Activated CD4-positive, alpha-beta T cell treated with anti-CD3 and anti-CD28 coated beads, Interleukin-2, amount 50 U/mL, for 16 hours (primary cell): Measurements from ENCODE around the gene SDHD.
"Not testable (repeated sequence)": the region's sequence is repeated elsewhere in the genome, so short reads cannot be mapped to it uniquely, and the experiment has no call there.

Experiments used
- DNase-seq: peaks from one replicate; pipeline ENCODE4 v3.0.0-alpha.2; 2020

Gene SDHD

DNA sequence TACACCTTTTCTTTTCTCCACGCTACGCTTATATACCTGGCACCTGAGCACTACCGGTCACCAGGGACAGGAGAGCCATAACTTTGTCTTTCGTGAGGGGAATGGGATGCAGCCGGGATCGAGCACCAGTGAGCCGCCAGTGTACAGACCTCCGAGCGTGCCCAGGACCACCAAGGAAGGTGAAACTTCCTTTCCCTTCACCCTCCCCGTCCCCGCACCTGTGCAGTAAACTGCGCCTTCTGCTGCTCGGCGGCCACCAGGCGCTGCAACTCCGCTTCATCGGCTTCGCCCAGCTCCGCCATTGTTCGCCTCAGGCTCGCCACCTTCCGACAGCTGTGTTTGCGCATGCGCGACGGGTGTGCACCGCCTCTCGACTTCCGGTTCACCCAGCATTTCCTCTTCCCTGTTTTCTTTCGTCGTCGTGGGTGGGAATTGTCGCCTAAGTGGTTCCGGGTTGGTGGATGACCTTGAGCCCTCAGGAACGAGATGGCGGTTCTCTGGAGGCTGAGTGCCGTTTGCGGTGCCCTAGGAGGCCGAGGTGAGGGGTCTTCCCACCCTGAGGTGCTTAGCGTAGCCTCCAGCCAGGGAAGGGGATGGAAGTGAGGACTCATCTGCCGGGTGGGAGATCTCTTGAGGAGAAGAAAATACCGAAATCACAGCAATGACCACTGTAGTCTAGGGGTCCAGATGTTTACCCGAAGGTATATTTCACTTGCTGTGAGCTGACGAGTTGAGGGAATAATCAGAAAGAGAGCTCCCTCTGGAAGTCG, at the start of gene SDHD, which contains the start of gene TIMM8B:
Gene SDHD (plus strand): TSS at position 452 of the 770 bp plus-strand sequence. CDS start 35 bp downstream, at position 487.
Gene TIMM8B (minus strand): TSS at position 335 of the 770 bp plus-strand sequence. CDS start 33 bp downstream, at position 302.
- peak; percentile 97 for DNase-seq

DNA sequence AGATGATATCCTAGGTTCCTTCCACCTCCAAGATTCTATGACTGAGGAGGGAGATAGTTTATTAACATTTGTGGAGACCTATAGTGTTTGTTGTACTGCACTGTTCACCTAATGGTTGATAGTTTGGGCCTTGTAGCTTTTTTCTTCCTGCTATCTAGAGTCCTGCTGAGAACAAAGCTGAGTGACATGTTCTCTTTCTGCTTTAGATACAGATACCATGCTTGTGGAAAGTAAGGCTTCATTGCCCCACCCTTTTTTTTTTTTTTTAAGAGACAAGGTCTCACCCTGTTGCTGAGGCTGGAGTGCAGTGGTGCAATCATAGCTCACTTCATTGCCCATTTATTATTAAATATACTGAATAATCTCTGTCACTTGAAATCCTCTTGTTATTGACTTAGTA, 49.1 kb upstream of the SDHD start:
- no peak for DNase-seq

DNA sequence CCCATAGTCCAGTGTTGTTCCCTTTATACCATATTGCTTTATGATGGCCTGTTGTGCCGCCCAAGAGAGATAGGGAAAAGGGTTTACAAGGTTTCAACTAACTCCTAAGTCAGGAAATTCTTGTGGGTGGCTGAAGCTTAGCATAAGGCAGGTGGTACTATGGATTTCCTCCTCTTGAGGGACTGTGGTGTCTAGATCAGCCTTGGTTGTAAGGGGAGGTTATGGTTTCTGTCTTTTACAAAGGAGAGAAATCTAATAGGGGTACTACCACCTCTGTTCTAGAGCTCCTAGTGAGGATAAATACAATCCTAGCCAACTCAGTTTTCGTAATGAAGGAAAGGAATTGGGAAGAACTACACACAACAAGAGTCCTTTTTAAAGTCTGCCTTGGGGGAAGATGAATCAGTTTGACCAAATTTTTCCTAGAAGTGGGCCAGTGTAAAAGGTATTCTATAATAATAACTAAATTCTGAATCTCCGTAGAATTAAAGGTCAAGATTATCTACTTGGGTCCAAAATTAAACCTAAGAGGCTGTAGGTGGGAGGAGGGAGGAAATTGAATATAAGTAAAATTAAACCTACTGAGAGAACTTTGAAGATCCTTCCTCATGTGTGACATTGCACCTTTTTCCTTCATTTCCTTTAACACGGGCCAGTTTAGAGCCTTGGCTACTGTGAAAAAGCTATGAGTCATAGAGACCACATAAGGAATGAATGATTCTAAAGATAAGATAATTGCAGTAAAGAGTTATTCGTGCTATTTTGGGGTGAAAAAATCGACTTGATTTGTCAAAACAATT, 44.3 kb upstream of the SDHD start:
- DNase-seq, result peak; percentile 7

DNA sequence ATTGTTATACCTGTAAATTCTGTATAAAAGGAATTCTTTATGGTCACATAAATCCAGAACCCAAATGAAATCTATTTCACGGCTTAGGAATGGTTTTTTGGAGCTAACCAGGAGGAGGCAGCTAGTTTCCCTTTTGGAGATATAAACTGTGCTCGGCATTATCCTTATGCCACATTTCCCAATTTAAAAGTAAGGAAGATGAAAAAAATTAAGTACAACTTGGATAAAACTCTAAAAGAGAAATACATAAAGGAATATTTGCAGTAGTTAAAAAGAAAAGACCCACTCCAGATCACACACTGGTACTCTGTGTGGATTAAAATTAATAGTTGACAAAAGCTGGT, 43.7 kb upstream of the SDHD start:
- no peak for DNase-seq

DNA sequence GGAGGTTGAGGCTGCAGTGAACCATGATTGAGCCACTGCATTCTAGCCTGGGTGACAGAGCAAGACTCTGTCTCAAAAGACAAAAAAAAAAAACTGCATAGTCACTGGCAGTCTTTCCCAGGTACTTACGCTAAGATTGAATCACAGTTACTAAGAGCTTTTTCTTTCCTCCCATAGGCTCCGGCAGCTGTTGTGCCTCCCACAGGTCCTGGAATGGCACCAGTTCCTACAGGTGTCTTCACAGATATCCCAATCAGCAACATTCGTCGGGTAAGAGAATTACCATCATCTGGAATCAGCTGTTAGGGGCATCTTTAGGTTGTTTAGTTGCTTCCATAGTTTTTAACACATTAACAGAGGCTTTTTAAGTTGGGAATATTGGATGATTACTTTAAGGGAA, 41.7 kb upstream of the SDHD start:
- no peak for DNase-seq

DNA sequence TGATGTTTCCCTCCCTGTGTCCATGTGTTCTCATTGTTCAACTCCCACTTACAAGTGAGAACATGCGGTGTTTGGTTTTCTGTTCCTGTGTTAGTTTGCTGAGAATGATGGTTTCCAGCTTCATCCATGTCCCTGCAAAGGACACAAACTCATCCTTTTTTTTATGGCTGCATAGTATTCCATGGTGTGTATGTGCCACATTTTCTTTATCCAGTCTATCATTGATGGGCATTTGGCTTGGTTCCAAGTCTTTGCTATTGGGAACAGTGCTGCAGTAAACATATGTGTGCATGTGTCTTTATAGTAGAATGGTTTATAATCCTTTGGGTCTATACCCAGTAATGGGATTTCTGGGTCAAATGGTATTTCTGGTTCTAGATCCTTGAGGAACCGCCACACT, 40.0 kb upstream of the SDHD start:
- not testable (repeated sequence) for DNase-seq

DNA sequence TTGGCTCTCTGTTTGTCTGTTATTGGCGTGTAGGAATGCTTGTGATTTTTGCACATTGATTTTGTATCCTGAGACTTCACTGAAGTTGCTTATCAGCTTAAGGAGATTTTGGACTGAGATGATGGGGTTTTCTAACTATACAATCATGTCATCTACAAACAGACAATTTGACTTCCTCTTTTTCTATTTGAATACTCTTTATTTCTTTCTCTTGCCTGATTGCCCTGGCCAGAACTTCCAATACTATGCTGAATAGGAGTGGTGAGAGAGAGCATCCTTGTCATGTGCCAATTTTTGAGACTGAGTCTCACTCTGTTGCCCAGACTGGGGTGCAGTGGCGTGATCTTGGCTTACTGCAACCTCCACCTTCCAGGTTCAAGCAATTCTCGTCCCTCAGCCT, 38.4 kb upstream of the SDHD start:
- not testable (repeated sequence) for DNase-seq

DNA sequence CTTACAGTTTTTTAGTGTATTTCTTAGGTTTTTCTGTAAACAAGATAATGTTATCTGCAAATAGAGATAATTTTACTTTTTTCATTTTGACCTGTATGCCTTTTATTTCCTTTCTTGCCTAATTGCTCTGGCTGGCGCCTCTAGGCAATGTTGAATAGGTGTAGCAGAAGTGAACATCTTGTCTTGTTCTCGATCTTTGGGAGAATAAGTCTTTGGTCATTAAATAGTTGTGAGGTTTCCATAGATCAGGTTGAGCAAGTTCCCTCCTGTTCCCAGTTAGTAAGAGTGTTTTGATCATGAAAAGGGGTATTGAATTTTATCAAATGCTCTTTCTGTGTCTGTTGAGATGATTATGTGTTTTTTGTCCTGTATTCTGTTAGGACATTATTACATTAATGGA, 36.9 kb upstream of the SDHD start:
- DNase-seq, result no peak

DNA sequence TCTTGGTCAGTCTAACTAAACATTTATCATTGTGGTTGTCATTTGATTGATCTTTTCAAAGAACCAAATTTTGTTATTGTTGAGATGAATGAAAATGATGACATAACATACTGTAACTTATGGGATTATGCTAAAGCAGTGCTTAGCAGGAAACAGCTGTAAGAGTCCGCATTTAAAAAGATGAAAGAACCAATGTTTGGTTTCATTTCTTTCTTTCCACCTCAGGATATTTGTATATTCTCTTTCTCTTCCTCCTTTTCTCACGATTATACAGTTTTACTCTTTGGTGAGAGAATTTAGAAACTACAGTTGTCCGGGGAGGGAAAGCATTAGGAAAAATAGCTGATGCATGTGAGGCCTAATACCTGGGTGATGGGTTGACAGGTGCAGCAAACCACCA, 36.0 kb upstream of the SDHD start:
- DNase-seq, result no peak

DNA sequence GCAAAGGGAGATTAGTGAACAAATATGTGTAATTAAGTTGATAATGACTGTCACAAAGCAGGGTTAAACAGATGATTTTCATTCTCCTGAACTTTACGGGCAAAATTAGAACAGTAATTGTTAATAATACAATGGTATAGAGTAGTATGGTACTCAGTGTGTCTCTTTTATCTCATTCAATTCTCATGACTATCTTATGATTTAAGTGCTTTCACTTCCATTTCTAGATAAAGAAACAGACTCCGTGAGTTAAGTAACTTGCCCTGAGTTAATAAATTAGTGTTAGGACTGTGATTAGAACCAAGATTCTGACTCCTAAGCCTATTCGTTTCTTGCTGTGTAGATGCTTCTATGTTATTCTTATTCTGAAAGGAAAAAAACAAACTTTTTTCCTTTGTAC, 34.9 kb upstream of the SDHD start:
- no peak for DNase-seq

DNA sequence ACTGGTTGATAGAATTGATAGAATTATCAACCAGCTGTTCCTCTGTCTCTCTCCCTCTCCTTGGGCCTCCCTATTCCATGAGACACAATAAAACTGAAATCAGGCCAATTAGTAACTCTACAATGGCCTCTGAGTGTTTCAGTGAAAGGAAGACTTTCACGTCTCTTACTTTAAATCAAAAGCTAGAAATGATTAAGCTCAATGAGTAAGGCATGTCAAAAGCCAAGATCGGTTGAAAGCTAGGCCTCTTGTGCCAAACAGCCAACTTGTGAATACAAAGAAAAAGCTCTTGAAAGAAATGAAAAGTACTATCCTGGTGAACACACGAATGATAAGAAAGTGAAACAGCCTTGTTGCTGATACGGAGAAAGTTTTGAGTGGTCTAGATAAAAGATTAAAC, 29.5 kb upstream of the SDHD start:
- DNase-seq, result peak; percentile 80

DNA sequence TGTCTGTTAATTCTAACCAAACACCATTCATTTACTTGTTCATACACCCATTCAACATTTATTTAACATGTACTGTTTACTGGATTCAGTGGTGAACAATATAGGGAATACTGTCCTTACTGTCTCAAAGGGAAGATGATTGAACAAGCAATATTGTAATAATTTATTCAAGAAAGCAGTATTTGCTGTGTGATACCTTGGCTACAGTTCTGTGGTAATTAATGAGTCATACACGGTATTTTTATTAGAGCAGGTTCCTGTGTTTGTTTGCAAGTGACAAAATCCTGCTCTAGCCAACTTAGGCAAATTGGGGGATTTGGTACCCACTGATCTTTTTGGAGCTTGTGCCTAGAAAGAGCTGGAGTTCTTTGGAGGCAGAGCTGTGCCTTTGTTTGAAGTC, 28.6 kb upstream of the SDHD start:
- DNase-seq, result no peak

DNA sequence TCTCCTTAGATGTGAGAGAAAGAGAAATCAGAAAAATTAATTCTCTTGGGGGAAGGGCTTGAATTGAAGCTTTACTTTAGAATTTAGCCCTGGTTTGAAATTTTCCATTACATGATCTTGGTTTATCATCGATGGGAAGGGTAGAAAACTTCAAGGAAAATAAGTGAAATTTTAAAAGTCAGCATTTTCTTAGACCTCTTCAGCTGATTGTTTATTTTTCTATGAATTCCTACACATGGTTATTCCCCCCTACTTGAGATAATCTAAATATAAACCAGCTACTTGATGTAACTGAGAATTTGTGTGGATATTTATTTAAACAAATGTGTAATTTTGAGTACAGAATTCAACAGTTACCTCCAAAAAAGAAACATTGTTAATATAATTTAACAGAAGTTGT, 23.8 kb upstream of the SDHD start:
- DNase-seq, result no peak

DNA sequence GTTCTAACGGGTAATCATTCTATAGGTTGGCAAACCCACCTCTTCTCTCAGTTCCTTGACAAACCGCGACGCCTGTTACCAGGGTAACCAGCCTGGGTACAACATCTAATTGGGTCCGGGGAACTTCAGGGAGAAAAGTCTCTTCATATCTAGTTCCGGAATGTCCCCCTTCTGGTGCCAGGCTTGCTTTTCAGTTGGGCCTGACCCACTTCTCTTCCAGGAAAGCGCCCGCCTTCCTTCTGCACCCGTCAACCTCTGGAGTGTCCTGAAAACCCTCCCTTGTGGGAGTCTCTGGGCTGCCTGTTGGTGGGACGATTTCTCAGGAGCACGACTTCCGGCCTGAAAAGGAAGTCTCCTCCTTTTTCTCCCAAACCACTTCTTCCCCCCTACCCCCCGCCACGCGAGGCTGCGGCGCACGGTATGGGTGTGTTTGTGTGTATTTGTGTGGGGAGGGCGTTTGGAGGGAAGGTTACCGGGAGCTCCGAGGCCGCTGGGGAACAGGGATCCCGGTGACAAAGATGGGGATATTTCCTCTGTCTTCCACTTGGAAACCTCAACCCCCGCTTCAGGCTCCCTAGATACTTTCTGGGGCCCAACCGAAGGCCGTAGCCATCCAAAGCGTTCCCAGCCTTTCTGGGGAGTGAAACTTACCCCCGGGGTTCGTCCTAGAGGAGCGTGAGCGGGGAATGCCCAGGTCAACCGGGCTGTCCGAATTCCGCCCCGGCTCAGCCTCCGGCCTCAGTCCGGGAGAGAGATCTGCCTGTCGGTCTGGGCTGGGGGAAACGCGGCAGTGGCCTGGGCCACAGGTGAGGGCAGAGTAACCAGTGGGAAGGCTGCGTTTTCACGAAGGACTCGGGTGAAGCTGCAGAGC, 12.5 kb upstream of the SDHD start, which contains the start of the genes NKAPD1 and PIH1D2:
Gene NKAPD1 (plus strand): TSS at position 359 of the 871 bp plus-strand sequence. CDS start 1,276 bp downstream, outside the sequence.
Gene PIH1D2 (minus strand): TSS at position 77 of the 871 bp plus-strand sequence. CDS start 843 bp downstream, outside the sequence.
- DNase-seq, result peak; percentile 80

DNA sequence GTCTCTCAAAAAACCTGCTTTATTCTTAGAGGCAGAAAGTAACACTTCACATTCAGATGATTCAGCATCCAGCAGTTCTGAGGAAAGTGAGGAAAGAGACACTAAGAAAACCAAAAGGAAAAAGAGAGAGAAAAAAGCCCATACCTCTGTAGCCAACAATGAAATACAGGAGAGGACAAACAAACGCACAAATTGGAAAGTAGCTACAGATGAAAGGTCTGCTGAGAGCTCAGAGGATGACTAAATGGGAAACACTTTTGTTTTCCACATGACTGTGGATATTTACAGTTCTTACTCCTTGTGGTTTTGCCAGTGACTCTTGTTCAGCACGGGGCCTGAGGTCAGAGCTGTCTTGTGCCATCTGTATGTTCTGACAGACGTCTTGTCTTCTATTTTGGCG, 3.9 kb upstream of the SDHD start:
- peak; percentile 85 for DNase-seq

DNA sequence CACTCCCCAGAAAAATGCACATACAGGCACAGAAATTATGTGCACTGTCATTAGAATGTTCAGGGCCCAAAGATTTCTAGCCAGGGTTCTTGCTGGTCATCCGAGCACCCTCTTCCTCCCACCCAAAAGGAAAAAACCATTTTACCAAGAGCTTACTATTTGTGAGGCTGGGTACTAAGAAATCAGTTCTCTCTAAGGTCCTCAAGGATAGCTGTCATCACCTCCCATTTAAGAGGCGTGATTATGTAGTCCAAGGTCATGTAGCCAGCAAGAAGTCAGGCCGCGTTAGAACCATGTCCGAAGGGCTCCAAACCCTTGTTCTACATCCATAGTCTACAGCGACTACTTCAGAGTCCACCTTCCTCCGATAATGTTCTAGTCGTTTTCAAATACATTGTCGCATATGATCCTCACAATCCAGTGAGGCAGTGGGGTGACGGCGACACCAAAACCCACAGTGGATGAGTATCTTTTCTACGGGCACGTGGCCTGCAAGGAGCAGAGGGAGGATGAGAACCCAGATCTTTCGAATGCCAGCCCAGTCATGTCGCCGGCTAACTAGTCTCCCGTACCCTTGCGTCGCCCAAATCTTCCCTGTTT, 751 bp upstream of the SDHD start:
- peak; percentile 55 for DNase-seq

DNA sequence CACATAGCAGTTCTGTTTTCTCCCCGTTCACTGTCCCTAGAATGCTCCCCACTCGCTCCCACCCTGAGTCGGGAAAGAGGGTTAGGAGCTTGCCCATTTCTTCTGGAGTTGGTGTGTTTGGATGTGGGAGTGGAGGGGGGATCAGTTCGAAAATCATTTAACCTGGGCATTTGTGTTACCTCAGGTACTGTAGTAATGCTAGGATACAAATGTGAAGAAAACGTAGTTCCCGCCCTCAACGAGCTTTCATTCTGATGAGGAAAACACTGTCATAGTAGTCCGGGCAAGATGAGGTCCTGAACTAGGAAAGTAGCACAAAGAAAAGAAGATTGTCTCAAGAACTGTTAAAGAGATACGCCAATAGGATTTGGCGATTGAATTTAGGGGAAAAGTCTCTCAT, 539 bp downstream of the SDHD start:
- no peak for DNase-seq

DNA sequence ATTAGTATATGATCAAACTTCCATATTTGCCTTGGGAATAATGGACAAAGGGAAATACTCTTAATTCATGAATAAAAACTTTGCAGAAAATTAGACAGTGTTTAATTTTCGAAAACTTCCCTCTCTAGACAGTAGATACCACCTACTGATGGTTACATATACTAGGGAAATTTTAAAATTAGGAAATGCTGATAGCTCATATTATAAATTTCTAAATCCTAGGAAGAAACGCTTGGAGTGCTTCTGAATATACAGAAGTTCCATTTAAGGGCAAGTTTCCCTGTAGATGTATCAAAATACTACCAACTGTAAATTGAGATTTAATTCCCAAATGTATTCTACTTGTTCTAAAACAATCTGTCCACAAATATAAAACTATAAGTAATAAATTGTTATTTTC, 8.6 kb downstream of the SDHD start:
- DNase-seq, result not testable (repeated sequence)

DNA sequence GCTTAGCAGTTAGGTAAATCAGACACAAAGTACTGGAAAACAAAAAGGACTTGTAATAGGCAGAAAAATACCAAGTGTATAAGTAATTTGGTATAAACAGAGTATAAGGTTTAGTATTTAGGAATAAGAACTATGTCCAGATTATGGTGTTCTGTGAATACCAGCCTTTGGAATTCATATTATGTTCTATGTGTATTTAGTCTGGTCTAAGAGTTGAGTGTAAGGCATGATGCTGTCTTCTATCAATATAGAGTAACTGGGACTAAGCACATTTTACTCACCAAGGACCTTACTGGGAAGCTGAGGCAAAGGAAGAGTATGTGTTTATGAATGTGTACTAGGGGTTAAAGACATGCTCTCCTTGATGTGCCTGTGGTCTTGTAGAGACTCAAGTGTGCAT, 9.5 kb downstream of the SDHD start:
- DNase-seq, result no peak

DNA sequence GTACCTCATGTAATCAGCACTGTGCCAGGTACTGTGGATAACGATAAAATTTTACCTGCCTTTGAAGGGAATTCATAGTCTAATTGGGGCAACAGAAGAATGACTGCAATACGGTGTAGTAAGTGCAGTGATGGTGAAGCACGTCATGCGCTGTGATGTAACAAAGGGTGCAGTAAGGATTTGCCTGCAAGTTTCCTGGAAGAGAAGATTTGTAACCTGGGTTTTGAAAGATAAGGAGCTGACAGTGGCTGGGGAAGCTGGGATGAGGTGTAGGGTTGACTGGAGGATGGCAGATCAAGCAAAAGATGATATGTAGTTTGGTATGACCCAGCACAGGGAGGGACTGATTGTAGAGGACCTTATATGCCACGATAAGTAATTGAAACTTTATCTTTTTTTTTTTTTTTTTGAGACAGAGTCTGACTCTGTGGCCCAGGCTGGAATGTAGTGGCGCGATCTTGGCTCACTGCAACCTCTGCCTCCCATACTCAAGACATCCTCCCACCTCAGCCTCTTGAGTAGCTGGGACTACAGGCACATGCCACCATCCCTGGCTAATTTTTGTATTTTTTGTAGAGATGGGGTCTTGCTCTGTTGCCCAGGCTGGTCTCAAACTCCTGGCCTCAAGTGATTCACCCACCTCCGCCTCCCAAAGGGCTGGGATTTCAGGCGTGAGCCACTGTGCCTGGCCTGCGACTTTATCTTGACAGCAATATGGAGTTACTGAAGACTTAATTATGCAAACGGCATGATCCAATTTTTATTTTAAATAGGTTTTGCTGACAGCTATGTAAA, 11.3 kb downstream of the SDHD start:
- no peak for DNase-seq

DNA sequence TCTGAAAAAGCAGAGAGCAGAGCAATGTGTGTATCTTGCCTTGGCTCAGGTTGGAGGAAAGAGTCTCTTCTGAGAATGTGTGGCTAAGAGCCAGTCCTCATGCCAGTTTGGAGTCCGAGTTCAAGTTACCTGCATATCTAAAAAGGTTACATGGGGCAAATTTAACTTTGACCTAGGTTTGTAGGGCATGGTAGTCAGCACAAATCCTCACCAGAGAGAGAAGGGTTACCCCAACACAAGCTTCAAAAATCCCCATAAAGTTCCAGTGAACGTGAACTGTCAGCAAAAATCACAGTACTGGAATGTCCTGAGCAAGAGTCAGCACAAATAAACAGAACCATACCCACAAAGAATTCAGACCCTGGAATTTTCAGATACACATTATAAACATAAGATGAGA, 13.8 kb downstream of the SDHD start:
- no peak for DNase-seq

DNA sequence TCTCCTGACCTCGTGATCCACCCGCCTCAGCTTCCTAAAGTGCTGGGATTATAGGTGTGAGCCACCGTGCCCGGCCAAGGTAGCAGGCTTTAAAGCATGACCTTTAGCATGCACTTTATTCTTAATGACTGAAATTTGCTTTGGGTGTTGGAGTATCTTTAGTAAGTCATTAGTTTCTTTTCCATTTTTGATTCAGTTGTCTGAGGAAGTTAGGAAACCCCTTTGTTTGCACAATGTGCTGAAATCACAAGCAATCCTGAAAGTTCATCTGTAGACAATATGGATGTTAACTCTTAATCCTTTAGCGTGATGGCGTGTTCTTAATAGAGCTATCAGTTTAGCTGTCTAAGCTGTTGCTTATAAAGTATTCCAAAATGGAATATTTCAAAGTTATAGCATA, 16.8 kb downstream of the SDHD start:
- DNase-seq, result no peak
